ENCODE results near the gene C9orf43.
A peak's percentile ranks its signal among the peaks of the same experiment; 100 is the strongest.
"Not testable (repeated sequence)": the region's sequence is repeated elsewhere in the genome, so short reads cannot be mapped to it uniquely, and the experiment has no call there.

Gene C9orf43

DNA sequence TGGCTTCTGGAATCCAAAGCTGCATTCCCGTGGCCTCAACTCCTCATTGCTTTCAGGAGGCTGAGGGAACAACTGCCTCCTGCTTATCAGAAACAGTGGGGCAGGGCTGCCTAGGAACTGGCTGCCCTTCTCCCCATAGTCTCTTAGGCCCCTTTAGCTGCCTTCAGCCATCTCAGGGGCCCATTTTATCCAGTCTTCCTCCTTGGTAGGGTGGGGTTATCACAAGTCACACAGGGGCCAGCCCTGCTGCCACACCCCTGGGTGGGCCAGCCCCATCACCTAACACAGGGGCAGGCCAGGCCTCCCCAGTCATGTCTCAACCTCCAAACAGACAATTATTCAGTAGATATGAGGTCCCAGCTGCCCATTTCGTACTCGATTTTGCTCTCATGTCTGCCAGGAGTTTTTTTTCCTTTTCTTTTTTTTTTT, 13.3 kb upstream of the C9orf43 start:
- no peak for DNase-seq (ENCODE audit: extremely low read depth, insufficient read length)
- TF ChIP-seq, protein P1, sequence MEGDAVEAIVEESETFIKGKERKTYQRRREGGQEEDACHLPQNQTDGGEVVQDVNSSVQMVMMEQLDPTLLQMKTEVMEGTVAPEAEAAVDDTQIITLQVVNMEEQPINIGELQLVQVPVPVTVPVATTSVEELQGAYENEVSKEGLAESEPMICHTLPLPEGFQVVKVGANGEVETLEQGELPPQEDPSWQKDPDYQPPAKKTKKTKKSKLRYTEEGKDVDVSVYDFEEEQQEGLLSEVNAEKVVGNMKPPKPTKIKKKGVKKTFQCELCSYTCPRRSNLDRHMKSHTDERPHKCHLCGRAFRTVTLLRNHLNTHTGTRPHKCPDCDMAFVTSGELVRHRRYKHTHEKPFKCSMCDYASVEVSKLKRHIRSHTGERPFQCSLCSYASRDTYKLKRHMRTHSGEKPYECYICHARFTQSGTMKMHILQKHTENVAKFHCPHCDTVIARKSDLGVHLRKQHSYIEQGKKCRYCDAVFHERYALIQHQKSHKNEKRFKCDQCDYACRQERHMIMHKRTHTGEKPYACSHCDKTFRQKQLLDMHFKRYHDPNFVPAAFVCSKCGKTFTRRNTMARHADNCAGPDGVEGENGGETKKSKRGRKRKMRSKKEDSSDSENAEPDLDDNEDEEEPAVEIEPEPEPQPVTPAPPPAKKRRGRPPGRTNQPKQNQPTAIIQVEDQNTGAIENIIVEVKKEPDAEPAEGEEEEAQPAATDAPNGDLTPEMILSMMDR (IDR thresholded peaks at IDR 0.05; ENCODE audit: insufficient read depth, low read length, poor library complexity, severe bottlenecking) = no peak
- Histone ChIP-seq H3K36me3 (ENCODE audit: control insufficient read depth, insufficient read depth, low read length) (no peaks in the 10 kb centered on the region; the same call in none of the 2 replicates), H3K27me3 (replicated peaks; ENCODE audit: control insufficient read depth, insufficient read depth, low read length) (no peaks in the 10 kb centered on the region), H3K4me3 (replicated peaks; ENCODE audit: low read depth, low read length) (no peak overlapping the region)

DNA sequence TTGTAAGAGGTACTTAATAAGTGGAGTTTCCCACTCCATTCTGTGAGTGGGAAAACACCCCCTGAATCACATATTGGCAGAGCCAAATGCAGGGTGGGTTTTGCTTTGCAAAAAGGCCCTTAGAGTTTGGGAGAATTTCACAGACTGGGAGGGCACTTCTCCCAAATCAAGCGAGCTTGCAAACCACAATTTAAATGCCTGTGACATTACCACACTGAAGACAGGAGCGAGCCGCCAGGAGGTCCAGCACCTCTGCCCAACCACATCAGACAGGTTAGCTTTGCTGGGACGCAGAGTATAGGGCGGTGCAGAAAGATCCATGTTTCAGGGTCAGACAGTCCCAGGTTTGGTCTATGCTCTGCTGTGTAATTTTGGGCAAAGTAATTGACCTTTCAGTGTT, 11.8 kb upstream of the C9orf43 start:
- H3K27me3 ChIP-seq (replicated peaks; ENCODE audit: control insufficient read depth, insufficient read depth, low read length) = no peaks in the 10 kb centered on the region
- no peak overlapping the region for H3K4me3 ChIP-seq (replicated peaks; ENCODE audit: low read depth, low read length)
- DNase-seq (ENCODE audit: extremely low read depth, insufficient read length) = no peak
- TF ChIP-seq, protein P1 (IDR thresholded peaks at IDR 0.05; ENCODE audit: insufficient read depth, low read length, poor library complexity, severe bottlenecking) = no peak
- no peaks in the 10 kb centered on the region; the same call in 1 of the 2 replicates for H3K36me3 ChIP-seq (ENCODE audit: control insufficient read depth, insufficient read depth, low read length)

DNA sequence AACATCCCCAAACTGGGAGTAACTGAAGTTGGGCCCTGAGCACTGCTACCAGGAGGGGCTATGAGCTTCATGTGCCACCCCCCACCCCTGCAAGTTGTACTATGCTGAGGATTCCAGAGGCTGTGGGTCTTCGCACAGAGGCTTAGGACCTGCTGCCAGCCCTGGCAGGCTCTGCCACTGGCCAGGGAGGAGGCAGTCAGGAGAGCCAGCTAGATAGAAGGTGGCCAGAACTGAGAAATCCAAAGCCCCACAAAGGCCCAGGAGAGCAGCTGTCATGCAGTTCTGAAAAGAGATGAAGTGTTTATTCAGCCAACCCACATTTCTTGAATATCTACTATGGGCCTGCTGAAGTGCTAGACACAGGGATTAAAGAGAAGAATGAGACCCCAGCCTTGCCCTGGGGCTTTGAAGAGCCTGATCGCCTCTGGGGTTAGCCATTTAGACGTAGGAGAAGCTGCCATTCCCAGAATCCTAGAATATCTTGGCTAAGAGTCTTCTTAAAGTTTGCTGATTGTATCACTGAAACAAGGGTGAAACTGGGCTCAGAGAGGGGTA, 10.8 kb upstream of the C9orf43 start:
- Histone ChIP-seq H3K36me3 (ENCODE audit: control insufficient read depth, insufficient read depth, low read length) (no peaks in the 10 kb centered on the region; the same call in 1 of the 2 replicates), H3K27me3 (replicated peaks; ENCODE audit: control insufficient read depth, insufficient read depth, low read length) (no peaks in the 10 kb centered on the region), H3K4me3 (replicated peaks; ENCODE audit: low read depth, low read length) (no peak overlapping the region)
- no peak for DNase-seq (ENCODE audit: extremely low read depth, insufficient read length)
- TF ChIP-seq, protein P1 (IDR thresholded peaks at IDR 0.05; ENCODE audit: insufficient read depth, low read length, poor library complexity, severe bottlenecking) = no peak

DNA sequence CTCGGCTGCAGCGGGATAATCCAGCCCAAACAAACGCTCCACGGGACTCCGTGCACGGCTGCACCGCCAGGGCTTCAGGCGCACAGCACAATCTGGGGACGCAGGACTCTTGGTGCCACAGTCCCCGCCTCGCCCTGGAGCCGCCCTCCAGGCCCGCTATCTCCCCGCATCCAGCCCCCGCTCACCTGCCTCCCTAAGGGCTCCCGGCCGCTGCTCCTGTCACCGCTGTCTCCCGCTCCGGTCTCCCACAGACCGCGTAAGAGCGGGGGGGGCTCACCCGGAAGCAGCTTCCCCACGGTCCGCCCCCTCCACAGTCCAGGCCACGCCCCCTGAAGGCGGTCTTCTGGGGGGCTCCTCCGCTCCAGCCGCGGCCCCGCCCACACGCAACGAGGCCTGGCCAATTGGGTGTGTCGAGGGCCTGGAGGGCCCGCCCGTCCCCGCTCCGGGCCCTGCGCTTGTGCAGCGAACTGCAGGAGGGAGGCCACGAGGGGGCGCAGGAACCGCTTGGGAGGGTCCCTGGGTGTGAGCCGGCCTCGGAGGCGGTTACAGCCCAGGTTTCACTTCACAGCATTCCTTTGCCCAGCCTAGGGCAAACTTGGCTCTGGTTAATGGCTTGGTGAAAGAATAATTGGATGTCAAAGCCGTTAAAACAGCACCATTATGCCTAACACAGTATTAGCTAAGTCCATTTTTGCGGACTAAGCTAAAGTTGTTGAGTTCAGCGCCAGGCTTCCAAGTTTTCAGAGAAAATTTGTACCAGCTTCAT, 9.3 kb upstream of the C9orf43 start, which contains the start of gene ALAD:
Gene ALAD, minus strand, starts transcription at position 258 of the 766 bp plus-strand sequence. CDS start 7,725 bp downstream, outside the sequence.
- H3K4me3 ChIP-seq (replicated peaks; ENCODE audit: low read depth, low read length) = peak within 1 kb of the TSS; percentile 92
- H3K27me3 ChIP-seq (replicated peaks; ENCODE audit: control insufficient read depth, insufficient read depth, low read length) = no peaks in the 10 kb centered on the region
- peak; percentile 98 for DNase-seq (ENCODE audit: extremely low read depth, insufficient read length)
- TF ChIP-seq, protein P1 (IDR thresholded peaks at IDR 0.05; ENCODE audit: insufficient read depth, low read length, poor library complexity, severe bottlenecking) = peak; percentile 97
- H3K36me3 ChIP-seq (ENCODE audit: control insufficient read depth, insufficient read depth, low read length) = no peaks in the 10 kb centered on the region

DNA sequence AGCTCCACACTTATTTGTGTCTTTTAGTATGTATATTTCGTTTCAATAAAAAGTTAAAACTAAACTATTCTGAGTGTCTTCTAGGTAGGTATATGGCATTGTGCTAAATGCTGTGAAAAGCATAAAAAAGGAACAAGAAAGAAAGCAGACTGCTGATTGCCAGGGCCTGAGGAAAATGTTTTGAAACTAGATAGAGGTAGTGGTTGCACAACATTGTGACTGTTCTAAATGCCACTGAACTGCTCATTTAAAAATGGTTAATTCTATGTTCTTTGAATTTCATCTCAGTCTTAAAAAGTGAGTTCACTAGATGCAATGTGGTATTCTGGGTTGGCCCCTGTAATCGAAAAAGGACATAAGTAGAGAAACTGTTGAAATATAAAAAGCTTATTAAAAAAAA, 6.9 kb upstream of the C9orf43 start:
- DNase-seq (ENCODE audit: extremely low read depth, insufficient read length) = no peak
- H3K36me3 ChIP-seq (ENCODE audit: control insufficient read depth, insufficient read depth, low read length) = peaks cover 8% of the 10 kb centered on the region
- TF ChIP-seq, protein P1 (IDR thresholded peaks at IDR 0.05; ENCODE audit: insufficient read depth, low read length, poor library complexity, severe bottlenecking) = no peak
- no peaks in the 10 kb centered on the region for H3K27me3 ChIP-seq (replicated peaks; ENCODE audit: control insufficient read depth, insufficient read depth, low read length)
- H3K4me3 ChIP-seq (replicated peaks; ENCODE audit: low read depth, low read length) = no peak overlapping the region

DNA sequence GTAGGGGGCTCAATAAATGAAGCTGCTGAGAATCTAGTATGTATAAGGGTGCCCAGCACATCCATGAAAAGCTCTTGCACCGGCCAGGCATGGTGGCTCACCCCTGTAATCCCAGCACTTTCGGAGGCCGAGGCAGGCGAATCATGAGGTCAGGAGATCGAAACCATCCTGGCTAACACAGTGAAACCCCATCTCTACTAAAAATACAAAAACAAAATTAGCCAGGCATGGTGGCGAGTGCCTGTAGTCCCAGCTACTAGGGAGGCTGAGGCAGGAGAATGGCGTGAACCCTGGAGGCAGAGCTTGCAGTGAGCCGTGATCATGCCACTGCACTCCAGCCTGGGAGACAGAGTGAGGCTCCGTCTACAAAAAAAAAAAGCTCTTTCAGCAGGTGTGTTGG, 4.2 kb upstream of the C9orf43 start:
- not testable (repeated sequence) for H3K27me3 ChIP-seq (replicated peaks; ENCODE audit: control insufficient read depth, insufficient read depth, low read length); H3K36me3 ChIP-seq (ENCODE audit: control insufficient read depth, insufficient read depth, low read length); H3K4me3 ChIP-seq (replicated peaks; ENCODE audit: low read depth, low read length); DNase-seq (ENCODE audit: extremely low read depth, insufficient read length)
